HG02840 (cell line): ENCODE data around the gene PTRH1.

Source experiments
- ATAC-seq: cut with Tn5 transposase; IDR thresholded peaks from one replicate; pipeline ENCODE4 v1.9.1; 2021; ENCODE audit warnings: mild to moderate bottlenecking, moderate library complexity, moderate number of reproducible peaks; ENCODE audit not compliant: unreplicated experiment, low FRiP score

Gene PTRH1

DNA sequence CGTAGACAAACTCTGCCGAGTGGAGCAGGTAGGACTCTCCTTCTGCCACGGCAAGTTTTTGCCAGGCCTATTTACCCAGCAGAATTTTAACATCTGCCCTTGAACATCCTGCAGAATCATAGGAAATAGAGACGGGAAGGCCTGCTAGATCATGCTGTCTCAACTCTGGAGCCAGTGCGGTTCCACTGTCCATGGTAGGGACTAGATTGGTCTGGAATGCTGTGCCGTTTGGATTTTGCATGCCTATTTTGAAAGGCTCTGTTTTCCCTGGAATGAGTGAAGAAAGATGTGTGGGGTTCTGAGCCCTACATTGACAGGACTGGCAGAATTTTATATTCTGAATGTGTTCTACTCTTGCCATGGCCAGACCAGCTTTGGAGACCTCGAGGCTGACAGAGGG, 42.2 kb downstream of the PTRH1 start:
- ATAC-seq, result no peak

DNA sequence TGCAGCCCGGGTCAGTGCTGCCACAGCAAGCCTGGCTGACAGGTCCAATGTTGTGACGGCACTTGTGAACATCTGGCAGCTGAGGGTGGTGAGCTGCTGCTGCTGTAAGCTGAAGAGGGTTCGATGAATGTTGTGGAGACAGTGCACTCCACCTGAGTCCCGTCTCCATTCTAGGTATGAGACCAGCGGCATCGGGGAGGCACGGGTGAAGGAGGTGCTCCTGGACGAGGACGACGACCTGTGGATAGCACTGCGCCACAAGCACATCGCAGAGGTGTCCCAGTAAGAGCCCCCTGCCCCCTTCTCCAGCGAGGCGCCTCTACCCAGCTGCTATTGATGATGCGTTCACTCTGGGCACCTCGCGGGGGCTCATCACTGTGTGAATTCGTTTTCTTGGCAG, 47.6 kb downstream of the PTRH1 start:
- no peak for ATAC-seq

- ATAC-seq, result no peak
These were observed 48.2 kb downstream of the PTRH1 start for GRCh38 chr9:127667127-127667844.

DNA sequence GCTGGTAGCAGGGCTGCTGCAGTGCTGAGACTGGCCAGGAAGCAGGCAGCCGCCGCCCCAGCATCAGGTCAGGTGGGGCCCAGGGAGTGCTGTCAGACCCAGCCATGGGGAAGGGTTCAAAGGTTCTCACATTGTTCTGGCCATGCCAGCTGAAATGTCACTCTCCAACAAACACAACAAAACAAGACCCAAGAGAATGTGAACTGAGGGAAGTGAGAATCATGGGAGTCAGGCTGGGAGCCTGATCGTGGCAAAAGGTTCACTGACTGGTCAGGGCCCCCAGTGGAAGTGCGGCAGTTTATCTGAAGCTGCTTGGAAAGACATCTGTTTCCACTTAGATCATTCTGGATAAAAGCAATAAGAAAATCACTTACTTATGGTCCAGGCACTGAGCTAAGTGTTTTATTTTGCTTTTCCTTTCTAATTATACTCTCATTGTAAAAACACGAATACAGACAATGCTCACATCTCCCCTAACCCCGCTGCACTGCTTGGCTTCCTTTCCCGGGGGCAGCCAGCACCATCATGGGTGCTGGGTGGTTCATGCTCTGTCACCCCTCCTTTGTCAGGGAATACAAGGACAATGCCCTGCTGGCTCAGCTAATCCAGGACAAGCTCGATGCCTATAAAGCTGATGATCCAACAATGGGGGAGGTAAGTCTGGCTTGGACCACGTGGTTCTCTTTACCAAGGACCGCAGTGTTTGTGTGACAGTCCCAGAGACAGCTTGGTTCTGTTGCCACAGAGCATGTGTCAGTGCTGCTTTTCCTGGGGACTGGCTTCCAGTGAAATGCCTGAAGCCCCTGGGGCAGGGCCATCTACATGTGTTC, 50.6 kb downstream of the PTRH1 start:
- no peak for ATAC-seq

DNA sequence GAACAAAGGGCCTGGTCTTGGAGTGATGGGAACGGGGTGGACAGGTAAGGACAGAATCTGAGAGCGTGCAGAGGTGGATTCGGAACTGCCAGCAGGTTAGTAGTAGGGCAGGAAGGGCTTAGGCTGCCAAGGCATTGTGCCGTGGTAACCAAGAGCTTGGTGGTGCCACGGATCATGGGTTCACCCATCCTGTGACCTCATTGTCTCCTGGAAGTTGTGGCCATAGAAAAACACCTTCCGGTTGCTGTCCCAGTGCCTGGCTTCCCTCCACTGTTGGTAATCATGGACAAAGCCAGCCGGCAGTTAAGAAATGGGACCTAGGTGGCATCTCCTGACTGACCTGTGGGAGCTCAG, 51.2 kb downstream of the PTRH1 start:
- ATAC-seq, result no peak
